Breast epithelium (tissue), 3 donors: Measurements from ENCODE around the gene KRTAP20-3.

Experiments used
- POLR2A ChIP-seq: fragments of 450-650 bp; IDR thresholded peaks from one replicate; pipeline ENCODE4 v1.6.1; 2016; ENCODE audit warnings: antibody characterized with exemption, mild to moderate bottlenecking, moderate library complexity
- POLR2AphosphoS5 ChIP-seq, 3 donors: sonication (generic); formaldehyde crosslinking; IDR thresholded peaks; one replicate each; pipeline ENCODE4 v1.6.1; 2017; ENCODE audit warnings: antibody characterized with exemption in 3 of 3
- TF ChIP-seq, protein P1 (sequence below), 3 donors: fragments of 450-650 bp; IDR thresholded peaks; one replicate each; pipeline ENCODE4 v1.5.1; 2016 to 2017; ENCODE audit warnings: antibody characterized with exemption in 3 of 3, mild to moderate bottlenecking in 3 of 3, moderate library complexity in 3 of 3

DNA sequence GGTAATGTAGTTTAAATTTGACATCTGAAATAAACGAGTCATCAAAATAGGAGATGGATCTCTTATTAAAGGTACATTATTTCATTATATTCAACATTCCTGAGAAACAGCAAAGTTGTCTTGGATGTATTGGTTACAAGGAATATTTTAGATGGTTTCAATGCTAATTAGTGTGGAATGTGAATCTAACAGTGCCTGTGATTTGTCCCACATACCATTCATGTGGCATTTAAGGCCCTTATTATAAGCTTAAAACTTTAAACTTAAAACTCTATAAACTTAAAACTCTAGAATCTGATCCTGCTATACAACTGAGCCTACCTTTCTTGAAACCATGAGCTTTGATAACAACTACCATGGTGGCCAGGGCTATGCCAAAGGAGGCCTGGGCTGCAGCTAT, 41.9 kb upstream of the KRTAP20-3 start, which contains the start of gene KRTAP22-1:
- TF ChIP-seq, protein P1, sequence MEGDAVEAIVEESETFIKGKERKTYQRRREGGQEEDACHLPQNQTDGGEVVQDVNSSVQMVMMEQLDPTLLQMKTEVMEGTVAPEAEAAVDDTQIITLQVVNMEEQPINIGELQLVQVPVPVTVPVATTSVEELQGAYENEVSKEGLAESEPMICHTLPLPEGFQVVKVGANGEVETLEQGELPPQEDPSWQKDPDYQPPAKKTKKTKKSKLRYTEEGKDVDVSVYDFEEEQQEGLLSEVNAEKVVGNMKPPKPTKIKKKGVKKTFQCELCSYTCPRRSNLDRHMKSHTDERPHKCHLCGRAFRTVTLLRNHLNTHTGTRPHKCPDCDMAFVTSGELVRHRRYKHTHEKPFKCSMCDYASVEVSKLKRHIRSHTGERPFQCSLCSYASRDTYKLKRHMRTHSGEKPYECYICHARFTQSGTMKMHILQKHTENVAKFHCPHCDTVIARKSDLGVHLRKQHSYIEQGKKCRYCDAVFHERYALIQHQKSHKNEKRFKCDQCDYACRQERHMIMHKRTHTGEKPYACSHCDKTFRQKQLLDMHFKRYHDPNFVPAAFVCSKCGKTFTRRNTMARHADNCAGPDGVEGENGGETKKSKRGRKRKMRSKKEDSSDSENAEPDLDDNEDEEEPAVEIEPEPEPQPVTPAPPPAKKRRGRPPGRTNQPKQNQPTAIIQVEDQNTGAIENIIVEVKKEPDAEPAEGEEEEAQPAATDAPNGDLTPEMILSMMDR (IDR thresholded peaks at IDR 0.05) = no peak
- TF ChIP-seq POLR2A = no peak
- no peak for TF ChIP-seq POLR2AphosphoS5 (IDR thresholded peaks at IDR 0.05)
